Measurements from ENCODE around the gene MZF1. TPM values are rescaled to one million over a fixed set of nuclear protein-coding genes. Genes with fewer than 3 reads are reported as not detected.

Gene MZF1
- total RNA-seq, 1 donor from 2014 or later, result 32.4 TPM

GRCh38 chr19:58518256-58519086 lies 54.7 kb downstream of the MZF1 start:
- intact Hi-C loops (cut with DNase I), result no loop called here
- DNase-seq (ENCODE audit: low spot score), result no peak
- no peak for ATAC-seq

GRCh38 chr19:58516964-58517833 lies 55.9 kb downstream of the MZF1 start:
- ATAC-seq (no peak), DNase-seq (ENCODE audit: low spot score) (no peak)
- intact Hi-C loops (cut with DNase I), result no loop called here

- DNase-seq (ENCODE audit: low spot score) (no peak), ATAC-seq (no peak)
- intact Hi-C loops (cut with DNase I), result no loop called here
These were observed 56.8 kb downstream of the MZF1 start for GRCh38 chr19:58516246-58516836.

- ATAC-seq, result no peak
- intact Hi-C loops (cut with DNase I), result no loop called here
These were observed 57.9 kb downstream of the MZF1 start for GRCh38 chr19:58515259-58515658.

GRCh38 chr19:58514564-58515022 lies 58.5 kb downstream of the MZF1 start:
- intact Hi-C loops (cut with DNase I), result no loop called here
- DNase-seq (ENCODE audit: low spot score) (no peak), ATAC-seq (no peak)

More at GRCh38 chr19:58515259-58515658, 57.9 kb downstream of the MZF1 start:
- no peak for DNase-seq (ENCODE audit: low spot score)

GRCh38 chr19:58513694-58514563 lies 59.2 kb downstream of the MZF1 start:
- ATAC-seq (peak; percentile 88), DNase-seq (ENCODE audit: low spot score) (peak; percentile 92)

GRCh38 chr19:58513213-58513693 lies 59.9 kb downstream of the MZF1 start:
- DNase-seq (ENCODE audit: low spot score), result no peak
- intact Hi-C loops (cut with DNase I), result no loop called here
- ATAC-seq, result peak; percentile 4

More at GRCh38 chr19:58513694-58514563, 59.2 kb downstream of the MZF1 start:
- intact Hi-C loops (cut with DNase I), result no loop called here

Small RNAs within 50 kb of the gene (microRNA-seq; reads per million reads assigned to microRNA genes)
- not detected for gene MIR6807

Other genes starting within 250 kb of the MZF1 start
- 4.5 TPM for gene ZSCAN22, start 246.3 kb downstream of the MZF1 start, total RNA-seq
- gene A1BG, start 219.8 kb downstream of the MZF1 start, total RNA-seq, result 13.3 TPM
- gene ZNF497, start 210.6 kb downstream of the MZF1 start, total RNA-seq, result 2.0 TPM
- 2.0 TPM for gene ZNF837, start 192.3 kb downstream of the MZF1 start, total RNA-seq
- 572 TPM for gene RPS5, start 186.1 kb downstream of the MZF1 start, total RNA-seq
- gene RNF225, start 177.7 kb downstream of the MZF1 start, total RNA-seq, result not detected
- 16.0 TPM for gene ZNF584, start 164.7 kb downstream of the MZF1 start, total RNA-seq
- gene ZNF132, start 133.2 kb downstream of the MZF1 start, total RNA-seq, result 6.1 TPM
- 7.5 TPM for gene ZNF324B, start 121.7 kb downstream of the MZF1 start, total RNA-seq
- gene ZNF324, start 106.3 kb downstream of the MZF1 start, total RNA-seq, result 15.2 TPM
- 10.3 TPM for gene ZNF446, start 97.0 kb downstream of the MZF1 start, total RNA-seq
- gene SLC27A5, start 61.3 kb downstream of the MZF1 start, total RNA-seq, result 10.1 TPM
- gene ZBTB45, start 53.5 kb downstream of the MZF1 start, total RNA-seq, result 14.9 TPM
- 168 TPM for gene TRIM28, start 29.3 kb downstream of the MZF1 start, total RNA-seq
- 94.6 TPM for gene CHMP2A, start 18.2 kb downstream of the MZF1 start, total RNA-seq
- gene UBE2M, start 14.7 kb downstream of the MZF1 start, total RNA-seq, result 57.4 TPM